Activated T-cell treated with anti-CD3 and anti-CD28 coated beads, Interleukin-2, amount 50 U/mL, for 72 hours (primary cell): ENCODE measurements around the gene FTSJ1. TPM values are rescaled to one million over a fixed set of nuclear protein-coding genes. Genes with fewer than 3 reads are reported as not detected.
"Not testable (repeated sequence)": the region's sequence is repeated elsewhere in the genome, so short reads cannot be mapped to it uniquely, and the experiment has no call there.

Source experiments
- ATAC-seq, 2 donors: fragments of 150-1000 bp; cut with Tn5 transposase; replicated peaks in 1 of 2; 2 replicates each; pipeline ENCODE4 v1.10.0; 2021; ENCODE audit warnings: moderate library complexity in 2 of 2, mild to moderate bottlenecking in 1 of 2
- DNase-seq, 2 donors: peaks; one replicate each; pipeline ENCODE4 v3.0.0; 2021 to 2022; ENCODE audit warnings: mixed read lengths in 1 of 2
- H3K27ac Mint-ChIP-seq: one replicate; pipeline ENCODE4 v1.8.0; 2022; ENCODE audit warnings: mild to moderate bottlenecking, moderate library complexity, mixed read lengths
- H3K27me3 Mint-ChIP-seq: one replicate; pipeline ENCODE4 v1.8.0; 2022; ENCODE audit warnings: low read depth, mixed read lengths
- H3K36me3 Mint-ChIP-seq, 2 donors: one replicate each; pipeline ENCODE4 v1.8.0; 2022; ENCODE audit warnings: mixed read lengths in 2 of 2, mild to moderate bottlenecking in 1 of 2; ENCODE audit not compliant: insufficient read depth in 2 of 2
- H3K4me1 Mint-ChIP-seq: one replicate; pipeline ENCODE4 v1.8.0; 2022; ENCODE audit warnings: low read depth, mixed read lengths
- H3K4me3 Mint-ChIP-seq, 2 donors: one replicate each; pipeline ENCODE4 v1.8.0; 2022; ENCODE audit warnings: mild to moderate bottlenecking in 2 of 2, mixed read lengths in 2 of 2, moderate library complexity in 2 of 2
- H3K9me3 Mint-ChIP-seq, 2 donors: one replicate each; pipeline ENCODE4 v1.8.0; 2022; ENCODE audit warnings: mixed read lengths in 2 of 2
- total RNA-seq, 2 donors: library from RNA; stranded (reverse); gene quantifications; one replicate each; pipeline ENCODE4 v1.2.3, GENCODE V29; 2022

The FTSJ1 gene
- total RNA-seq, 2 donors from 2014 or later = 64.3 to 68.7 TPM

DNA sequence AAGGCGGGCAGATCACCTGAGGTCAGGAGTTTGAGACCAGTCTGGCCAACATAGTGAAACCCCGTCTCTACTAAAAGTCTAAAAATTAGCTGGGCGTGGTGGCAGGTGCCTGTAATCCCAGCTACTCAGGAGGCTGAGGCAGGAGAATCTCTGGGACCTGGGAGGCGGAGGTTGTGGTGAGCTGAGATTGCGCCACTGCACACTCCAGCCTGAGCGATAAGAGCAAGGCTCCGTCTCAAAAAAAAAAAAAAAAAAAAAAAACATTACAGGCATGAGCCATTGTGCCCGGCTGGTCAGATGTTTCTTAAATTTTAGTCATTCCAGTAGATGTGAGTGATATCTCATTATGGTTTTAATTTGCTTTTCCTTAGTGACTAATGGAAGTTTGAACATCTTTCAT is 49.9 kb downstream of the FTSJ1 start:
- DNase-seq, H3K9me3 Mint-ChIP-seq, H3K4me3 Mint-ChIP-seq, H3K27ac Mint-ChIP-seq, H3K27me3 Mint-ChIP-seq, ATAC-seq: not testable (repeated sequence)
- Mint-ChIP-seq H3K4me1 (peaks cover 19% of the 10 kb centered on the region), H3K36me3 (peaks cover 17 to 29% of the 10 kb centered on the region in 2 donors)

DNA sequence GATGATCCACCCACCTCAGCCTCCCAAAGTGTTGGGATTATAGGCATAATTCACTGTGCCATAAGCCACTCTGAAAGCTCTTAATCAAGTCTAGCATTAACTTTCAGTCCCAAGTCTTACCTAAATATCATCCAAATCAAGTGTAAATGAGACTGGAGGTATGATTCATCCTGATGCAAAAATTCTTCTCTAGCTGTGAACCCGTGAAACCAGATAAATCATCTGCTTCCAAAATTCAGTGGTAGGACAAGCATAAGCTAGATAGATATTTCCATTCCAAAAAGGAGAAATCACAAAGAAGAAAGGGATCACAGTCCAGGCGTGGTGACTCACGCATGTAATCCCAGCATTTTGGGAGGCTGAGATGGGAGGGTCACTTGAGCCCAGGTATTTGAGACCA is 54.7 kb downstream of the FTSJ1 start:
- Mint-ChIP-seq H3K36me3 (peaks cover 11 to 23% of the 10 kb centered on the region in 2 donors), H3K27me3 (no peaks in the 10 kb centered on the region), H3K27ac (no peak overlapping the region), H3K4me1 (peaks cover 16% of the 10 kb centered on the region), H3K4me3 (peak overlapping the region in 1 of 2 donors; percentile 33), H3K9me3 (no peaks in the 10 kb centered on the region)
- ATAC-seq (no peak), DNase-seq (no peak)

GRCh38 chrX:48531358-48531959 is 55.5 kb downstream of the FTSJ1 start:
- peak; percentile 55 to 78 for ATAC-seq
- H3K4me3 Mint-ChIP-seq = peak overlapping the region in 1 of 2 donors; percentile 66
- no peaks in the 10 kb centered on the region for H3K9me3 Mint-ChIP-seq
- no peaks in the 10 kb centered on the region for H3K27me3 Mint-ChIP-seq
- H3K27ac Mint-ChIP-seq = peak overlapping the region; percentile 80
- peak; percentile 14 to 17 for DNase-seq
- peaks cover 11 to 20% of the 10 kb centered on the region in 2 donors for H3K36me3 Mint-ChIP-seq
- peaks cover 13% of the 10 kb centered on the region for H3K4me1 Mint-ChIP-seq

DNA sequence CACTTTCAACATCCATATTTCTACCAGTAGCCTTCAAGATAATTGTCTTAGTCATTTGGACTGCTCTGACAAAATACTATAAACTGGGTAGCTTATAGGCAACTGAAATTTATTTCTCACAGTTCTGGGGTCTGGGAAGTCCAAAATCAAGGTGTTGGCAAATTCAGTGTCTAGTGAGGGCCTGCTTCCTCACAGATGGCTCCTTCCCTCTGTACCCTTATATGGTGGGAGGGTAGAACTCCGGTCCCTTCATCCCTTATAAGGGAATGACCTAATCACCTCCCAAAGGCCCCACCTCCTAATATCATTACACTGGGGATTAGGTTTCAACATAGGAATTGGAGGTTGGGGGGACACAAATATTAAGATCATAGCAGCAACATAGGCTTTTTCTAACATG is 56.2 kb downstream of the FTSJ1 start:
- no peaks in the 10 kb centered on the region for H3K27me3 Mint-ChIP-seq
- no peak for DNase-seq

GRCh38 chrX:48533165-48533564 is 57.2 kb downstream of the FTSJ1 start:
- no peak for DNase-seq
- Mint-ChIP-seq H3K4me1 (peaks cover 10% of the 10 kb centered on the region), H3K9me3 (no peaks in the 10 kb centered on the region), H3K36me3 (peaks cover 7 to 9% of the 10 kb centered on the region in 2 donors), H3K27me3 (no peaks in the 10 kb centered on the region), H3K4me3 (no peak overlapping the region), H3K27ac (no peak overlapping the region)
- peak in 1 of 2 donors; percentile 37 for ATAC-seq

More for the DNA sequence above, 56.2 kb downstream of the FTSJ1 start:
- no peaks in the 10 kb centered on the region for H3K9me3 Mint-ChIP-seq
- peaks cover 8 to 16% of the 10 kb centered on the region in 2 donors for H3K36me3 Mint-ChIP-seq
- no peak for ATAC-seq
- H3K4me3 Mint-ChIP-seq = peak overlapping the region in 1 of 2 donors; percentile 66
- peak overlapping the region; percentile 80 for H3K27ac Mint-ChIP-seq
- H3K4me1 Mint-ChIP-seq = peaks cover 10% of the 10 kb centered on the region

Other genes with a start within 250 kb of the FTSJ1 start
- gene SSX1, start 220.8 kb upstream of the FTSJ1 start, total RNA-seq = not detected
- not detected for gene SSX3, start 119.5 kb upstream of the FTSJ1 start, total RNA-seq
- not detected for gene SSX4, start 92.7 kb upstream of the FTSJ1 start, total RNA-seq
- gene SSX4B, start 64.2 kb upstream of the FTSJ1 start, total RNA-seq = not detected
- 10 to 100 TPM; 64.8 to 78.8 TPM for gene SLC38A5, start 5.9 kb upstream of the FTSJ1 start, total RNA-seq
- gene PORCN, start 32.8 kb downstream of the FTSJ1 start, total RNA-seq = 10 to 100 TPM; 19.4 to 20.3 TPM
- gene EBP, start 45.6 kb downstream of the FTSJ1 start, total RNA-seq = 100 to 1,000 TPM; 112 to 113 TPM
- 10 to 100 TPM; 20.4 to 20.5 TPM for gene TBC1D25, start 63.5 kb downstream of the FTSJ1 start, total RNA-seq
- gene RBM3, start 98.3 kb downstream of the FTSJ1 start, total RNA-seq = 100 to 1,000 TPM; 183 to 225 TPM
- gene WDR13, start 121.3 kb downstream of the FTSJ1 start, total RNA-seq = 10 to 100 TPM; 55.7 to 59.9 TPM
- gene WAS, start 207.6 kb downstream of the FTSJ1 start, total RNA-seq = 10 to 100 TPM; 81.4 to 83.9 TPM
- gene SUV39H1, start 220.5 kb downstream of the FTSJ1 start, total RNA-seq = 10 to 100 TPM; 29.4 to 34.8 TPM